ENCODE data around the gene TBC1D22A.
A peak's percentile ranks its signal among the peaks of the same experiment; 100 is the strongest.
"Not testable (repeated sequence)": the region's sequence is repeated elsewhere in the genome, so short reads cannot be mapped to it uniquely, and the experiment has no call there.

The TBC1D22A gene

GRCh38 chr22:47116426-47117341, 354.2 kb downstream of the TBC1D22A start:
- no peak for DNase-seq

DNA sequence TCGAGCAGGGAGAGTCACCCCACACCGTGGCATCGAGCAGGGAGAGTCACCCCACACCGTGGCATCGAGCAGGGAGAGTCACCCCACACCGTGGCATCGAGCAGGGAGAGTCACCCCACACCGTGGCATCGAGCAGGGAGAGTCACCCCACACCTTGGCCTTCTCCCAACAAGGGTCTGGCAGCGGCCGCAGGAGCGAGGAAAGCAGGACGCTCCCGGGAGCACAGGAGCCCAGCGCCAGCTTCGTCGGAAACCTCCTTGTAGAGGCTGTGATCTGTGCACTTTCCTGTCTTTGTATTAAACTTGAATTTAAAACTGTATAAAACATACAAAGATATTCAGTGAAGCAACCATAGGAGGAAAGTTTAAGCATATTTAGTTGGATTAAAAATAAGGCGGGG, 355.0 kb downstream of the TBC1D22A start:
- DNase-seq, result not testable (repeated sequence)

DNA sequence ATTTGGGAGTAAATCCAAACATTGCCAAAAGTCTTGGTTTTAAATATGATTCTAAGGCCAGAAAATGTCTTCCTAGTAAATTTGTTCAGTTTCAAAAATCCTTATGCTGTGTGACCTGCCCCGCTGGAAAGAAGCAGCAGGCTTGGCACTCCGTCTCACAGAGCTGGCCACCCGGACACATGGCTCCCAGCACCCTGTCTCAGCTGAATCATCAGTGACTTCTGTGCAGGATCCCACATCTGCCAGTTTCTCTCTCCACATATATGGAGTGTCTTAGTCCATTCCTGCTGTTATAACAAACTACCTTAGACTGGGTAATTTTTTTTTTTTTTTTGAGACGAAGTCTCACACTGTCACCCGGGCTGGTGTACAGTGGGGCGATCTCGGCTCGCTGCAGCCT, 356.7 kb downstream of the TBC1D22A start:
- no peak for DNase-seq

GRCh38 chr22:47120399-47120798, 357.9 kb downstream of the TBC1D22A start:
- no peak for DNase-seq

DNA sequence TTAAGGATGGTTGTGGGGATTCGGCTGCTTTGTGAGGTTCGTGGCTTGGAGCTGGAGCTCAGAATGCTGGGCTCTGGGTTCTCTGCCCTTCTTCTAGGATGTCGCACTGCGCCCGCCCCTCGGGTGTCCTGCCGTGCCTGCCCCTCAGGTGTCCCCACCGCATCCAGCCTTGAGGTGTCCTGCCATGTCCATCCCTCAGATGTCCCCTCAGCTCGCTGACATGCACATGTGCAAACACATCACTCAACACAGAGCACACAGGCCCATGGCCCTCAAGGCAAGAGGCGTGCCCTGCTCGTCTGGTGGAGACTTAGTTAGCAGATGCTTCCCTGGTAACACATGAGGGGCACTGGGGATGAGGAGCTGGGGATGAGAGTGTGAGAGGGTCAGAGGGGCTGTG, 359.3 kb downstream of the TBC1D22A start:
- no peak for DNase-seq

GRCh38 chr22:47122441-47123000, 360.1 kb downstream of the TBC1D22A start:
- DNase-seq, result no peak

GRCh38 chr22:47123006-47123826, 360.8 kb downstream of the TBC1D22A start:
- no peak for DNase-seq

DNA sequence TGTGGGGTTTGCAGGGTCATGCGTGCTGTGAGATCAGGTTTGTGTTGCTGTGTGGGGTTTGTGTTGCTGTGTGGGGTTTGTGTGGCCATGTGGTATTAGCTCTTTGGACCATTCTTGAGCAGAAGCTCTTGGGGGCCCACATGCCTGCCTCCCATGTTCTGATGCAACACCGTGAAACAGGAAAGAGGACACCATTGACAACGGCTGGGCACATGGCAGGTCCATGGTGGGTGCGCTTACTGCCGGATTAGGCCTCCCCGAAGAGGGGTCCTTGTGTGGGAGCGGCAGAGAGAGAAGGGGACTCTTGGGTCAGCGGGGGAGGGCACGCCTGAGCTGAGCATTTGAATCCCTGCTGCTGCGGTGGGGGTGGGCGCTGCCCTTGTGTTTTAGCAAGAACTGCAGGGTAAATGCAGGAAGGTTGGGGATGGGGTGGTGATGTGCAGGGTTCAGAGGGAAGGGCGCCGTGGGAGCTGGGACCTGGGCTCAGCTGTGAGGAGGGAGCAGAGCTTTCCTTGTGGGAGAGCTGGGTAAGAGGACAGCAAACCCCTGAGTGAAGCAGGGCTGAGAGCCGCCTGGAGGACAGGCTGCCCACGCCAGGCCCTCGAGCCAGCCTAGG, 361.5 kb downstream of the TBC1D22A start:
- DNase-seq, result no peak

GRCh38 chr22:47124451-47124881, 362.0 kb downstream of the TBC1D22A start:
- DNase-seq, result no peak

DNA sequence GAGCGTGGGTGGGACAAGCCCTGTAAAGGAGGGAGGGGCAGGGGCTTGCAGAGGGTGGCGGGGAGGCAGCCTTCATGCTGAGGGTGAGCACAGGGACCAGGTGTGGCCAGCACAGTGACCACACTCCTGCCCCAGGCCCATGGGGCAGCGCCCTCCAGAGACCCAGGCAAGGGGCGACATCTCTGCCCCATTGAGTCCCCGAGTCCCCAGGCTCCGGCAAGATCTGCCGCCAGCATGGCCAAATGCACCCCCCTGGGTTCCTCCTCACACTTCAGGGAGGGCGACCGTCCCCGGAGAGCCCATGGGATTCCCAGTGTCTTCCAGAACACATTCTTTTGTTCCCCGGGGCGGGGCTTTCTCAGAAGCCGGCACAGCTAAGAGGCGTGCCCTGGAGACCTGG, 362.5 kb downstream of the TBC1D22A start:
- no peak for DNase-seq

- DNase-seq, result peak; percentile 47
These were observed 363.2 kb downstream of the TBC1D22A start for GRCh38 chr22:47125603-47126002.

- DNase-seq, result no peak
These were observed 363.9 kb downstream of the TBC1D22A start for GRCh38 chr22:47126344-47126811.

GRCh38 chr22:47127441-47127871, 365.0 kb downstream of the TBC1D22A start:
- DNase-seq, result no peak

DNA sequence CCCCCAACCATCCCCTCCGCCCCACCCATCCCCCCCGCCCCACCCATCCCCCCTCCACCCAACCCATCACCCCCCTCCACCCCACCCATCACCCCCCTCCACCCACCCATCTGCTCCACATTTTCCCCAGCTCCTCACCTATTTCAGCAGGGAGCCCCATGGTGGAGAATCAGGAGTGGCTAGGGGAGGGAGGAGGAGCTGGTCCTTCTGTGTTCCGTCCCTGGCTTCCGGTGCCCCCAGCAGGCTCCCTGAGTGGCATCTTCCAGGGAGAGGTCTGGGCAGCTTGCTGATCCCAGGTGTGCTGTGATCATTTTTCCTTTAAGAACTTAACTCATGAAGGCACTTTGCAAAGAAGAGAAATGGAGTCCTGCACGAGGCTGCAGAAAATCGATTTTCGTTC, 365.8 kb downstream of the TBC1D22A start:
- no peak for DNase-seq

DNA sequence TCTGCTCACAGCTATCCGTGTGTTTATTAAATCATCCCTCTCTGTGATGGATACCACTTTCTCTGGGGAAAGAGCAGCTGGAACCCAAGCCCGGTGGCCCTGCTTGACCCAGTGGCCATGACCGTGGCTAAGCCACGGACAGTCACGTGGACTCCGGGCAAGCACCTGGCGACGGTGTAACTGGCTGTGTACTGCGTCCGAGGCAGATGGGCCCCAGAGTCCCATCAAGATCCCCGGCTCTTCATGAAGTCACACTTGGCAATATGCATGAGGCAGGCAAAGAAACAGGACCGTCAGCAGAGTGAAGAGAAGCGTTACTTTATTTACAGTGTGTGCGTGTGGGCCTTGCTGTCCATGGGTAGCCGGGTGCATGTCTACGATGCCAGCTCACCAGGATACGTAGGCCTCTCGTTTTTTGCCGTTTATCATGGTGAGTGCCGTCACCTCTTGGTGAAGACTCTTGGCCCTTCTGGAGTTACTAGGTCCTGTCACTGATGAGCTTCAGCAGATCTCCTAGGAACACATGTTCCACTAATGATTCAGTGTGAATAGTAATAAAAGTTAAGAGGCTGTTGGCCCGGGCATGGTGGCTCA, 366.3 kb downstream of the TBC1D22A start:
- DNase-seq, result no peak

- DNase-seq, result no peak
These were observed 367.6 kb downstream of the TBC1D22A start for GRCh38 chr22:47129902-47130635.

GRCh38 chr22:47130883-47131631, 368.6 kb downstream of the TBC1D22A start:
- no peak for DNase-seq

DNA sequence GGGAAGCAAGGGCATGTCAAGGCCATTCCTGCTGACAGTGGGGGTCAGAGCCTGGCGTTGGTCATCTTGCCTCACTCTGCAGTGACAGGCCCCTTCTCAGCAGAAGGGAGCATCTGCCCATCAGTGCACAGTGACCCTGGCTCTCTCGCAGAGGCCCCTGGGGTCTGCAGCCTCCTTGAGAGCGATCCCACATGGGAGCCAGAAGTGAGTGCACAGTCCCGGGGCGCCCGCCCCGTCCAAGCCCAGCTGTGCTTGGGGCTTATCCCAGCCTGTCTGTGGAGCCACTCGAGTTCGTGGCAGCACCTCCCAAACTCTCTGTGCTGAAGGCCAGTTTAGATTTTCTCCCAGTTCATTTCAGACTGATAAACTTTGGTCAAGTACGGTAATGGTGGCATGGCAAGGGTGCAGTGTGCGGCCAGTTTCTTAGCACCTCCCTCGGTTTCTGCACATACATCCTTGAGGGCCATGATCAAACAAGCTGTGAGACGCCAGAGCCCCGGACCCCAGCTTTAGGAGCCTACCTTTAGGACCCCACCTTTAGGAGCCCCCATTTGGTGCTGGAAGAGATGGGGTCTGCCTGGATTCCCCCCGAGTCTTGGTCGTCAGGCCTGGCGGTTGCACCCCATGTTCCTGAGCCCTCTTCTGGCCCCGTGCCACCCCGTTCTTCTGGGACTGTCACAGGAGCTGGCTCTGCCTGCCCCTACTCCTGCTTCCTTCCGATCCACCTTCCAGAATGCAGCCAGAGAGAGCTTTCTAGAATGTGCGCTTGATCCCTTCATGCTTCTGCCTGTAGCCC, 369.4 kb downstream of the TBC1D22A start:
- DNase-seq, result no peak

GRCh38 chr22:47132428-47132825, 370.0 kb downstream of the TBC1D22A start:
- DNase-seq, result no peak
